HG03159 (cell line): ENCODE results near the gene EXOG.
"Not testable (repeated sequence)": the region's sequence is repeated elsewhere in the genome, so short reads cannot be mapped to it uniquely, and the experiment has no call there.

ENCODE experiments used
- ATAC-seq: cut with Tn5 transposase; IDR thresholded peaks from one replicate; pipeline ENCODE4 v1.9.1; 2021; ENCODE audit warnings: mild to moderate bottlenecking, moderate library complexity; ENCODE audit not compliant: unreplicated experiment

EXOG gene

GRCh38 chr3:38562467-38562925 is 66.4 kb downstream of the EXOG start:
- no peak for ATAC-seq

GRCh38 chr3:38563070-38563885 is 67.1 kb downstream of the EXOG start:
- no peak for ATAC-seq

GRCh38 chr3:38563886-38564270 is 67.7 kb downstream of the EXOG start:
- ATAC-seq: no peak

GRCh38 chr3:38564631-38565338 is 68.6 kb downstream of the EXOG start:
- ATAC-seq: no peak

DNA sequence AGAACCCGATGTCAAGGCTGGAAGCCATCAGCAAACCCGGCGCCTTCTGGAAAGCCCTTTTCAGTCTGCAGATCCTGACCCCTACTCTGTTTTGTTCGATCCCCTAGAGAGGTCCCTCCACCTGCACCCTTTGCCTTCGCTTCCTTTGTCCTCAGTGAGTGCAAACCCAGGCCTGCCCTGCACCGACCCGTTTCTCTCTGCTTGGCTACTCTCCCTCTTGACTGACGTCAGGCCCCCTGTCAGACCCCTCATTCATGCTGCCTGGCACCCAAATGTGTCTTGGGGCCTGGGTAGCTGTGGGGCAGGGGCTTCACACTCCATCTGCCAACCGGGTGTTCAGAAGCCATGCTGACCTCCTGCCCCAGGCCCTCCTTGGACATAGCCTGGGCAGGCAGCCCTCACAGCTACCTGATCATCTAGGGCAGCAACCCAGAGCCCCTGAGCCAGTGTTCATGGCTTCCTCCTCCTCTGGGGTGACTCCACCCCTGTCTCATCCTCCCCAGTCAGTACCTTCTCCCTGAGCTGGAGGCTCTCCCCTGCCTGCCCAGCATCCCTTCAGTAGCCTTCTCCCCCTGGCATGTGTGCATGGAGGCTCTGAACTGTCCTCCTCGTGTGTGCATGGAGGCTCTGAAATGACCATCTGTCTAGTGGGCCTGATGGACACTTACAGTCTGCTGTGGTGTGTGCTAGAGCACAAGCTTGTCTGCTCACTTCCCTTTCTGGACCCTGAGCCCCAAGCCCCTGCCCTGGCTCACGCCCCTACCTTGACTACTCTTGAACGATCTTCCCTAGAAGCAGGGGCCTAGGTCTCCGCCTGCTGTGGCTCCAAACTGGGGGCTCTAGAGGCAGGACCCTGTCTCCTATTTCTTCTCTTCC is 69.4 kb downstream of the EXOG start:
- no peak for ATAC-seq

DNA sequence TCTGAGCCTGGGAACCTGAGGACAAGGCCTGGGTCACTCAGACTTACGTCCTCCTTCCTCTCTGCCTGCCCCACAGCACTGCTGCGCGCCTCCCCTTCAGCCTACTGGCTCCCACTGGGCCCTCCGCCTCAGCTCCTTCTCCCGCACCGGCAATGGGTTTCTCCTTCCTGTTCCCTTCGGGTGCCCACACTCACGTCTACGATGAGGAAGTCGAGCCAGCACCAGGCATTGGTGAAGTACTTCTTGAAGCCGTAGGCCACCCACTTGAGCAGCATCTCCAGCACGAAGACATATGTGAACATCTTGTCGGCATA is 70.0 kb downstream of the EXOG start:
- ATAC-seq: no peak

GRCh38 chr3:38566794-38567193 is 70.7 kb downstream of the EXOG start:
- ATAC-seq: not testable (repeated sequence)

DNA sequence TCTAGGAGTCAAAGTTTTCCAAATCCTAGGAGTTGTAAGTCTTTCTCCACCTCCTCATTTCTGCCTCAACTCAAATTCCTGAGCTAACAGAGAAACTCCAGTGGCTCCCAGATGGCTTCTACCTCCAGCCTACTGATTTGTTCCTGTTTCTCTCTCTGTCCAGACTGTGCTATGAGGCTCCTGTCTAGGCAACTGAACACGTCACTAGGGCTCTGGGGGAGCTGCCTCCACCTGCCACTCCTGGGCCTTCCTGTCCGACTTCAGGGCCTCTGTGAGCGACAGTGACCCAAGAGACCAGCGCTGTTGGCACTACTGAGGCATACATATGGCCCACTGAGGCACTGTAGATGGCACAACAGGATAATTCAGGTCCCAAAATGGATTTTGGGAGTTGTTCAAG is 71.4 kb downstream of the EXOG start:
- no peak for ATAC-seq

- ATAC-seq: no peak
Measured at GRCh38 chr3:38573111-38573510, 77.0 kb downstream of the EXOG start.

DNA sequence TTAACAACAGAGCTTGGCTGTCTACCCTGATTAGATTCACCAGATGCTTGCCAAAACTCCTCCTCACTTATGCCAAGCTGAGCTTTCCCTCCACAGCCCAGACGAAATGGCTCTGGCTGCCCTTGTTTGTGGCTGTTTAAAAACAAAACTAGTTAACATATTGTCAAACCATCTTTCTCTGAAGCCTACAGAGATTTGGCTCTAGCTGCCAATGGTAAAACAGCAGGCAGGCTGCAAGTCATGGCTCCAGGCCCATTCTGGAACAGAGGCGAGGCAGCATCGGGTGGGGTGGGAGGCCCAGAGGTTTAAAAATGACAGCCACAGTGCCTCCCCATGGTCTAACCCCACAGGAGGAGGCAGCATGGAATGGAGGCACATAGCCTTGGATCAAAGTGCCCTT is 77.4 kb downstream of the EXOG start:
- ATAC-seq: no peak

GRCh38 chr3:38574411-38575278 is 78.5 kb downstream of the EXOG start:
- ATAC-seq: no peak

GRCh38 chr3:38575279-38575843 is 79.2 kb downstream of the EXOG start:
- ATAC-seq: no peak
